Neutrophil (primary cell): ENCODE data around the gene VRK1.
A peak's percentile ranks its signal among the peaks of the same experiment; 100 is the strongest.

Experiments used
- H3K27ac ChIP-seq: fragments of 200-600 bp; sonication (generic); 2 replicates; pipeline ENCODE4 v1.5.1; 2016; ENCODE audit warnings: mild to moderate bottlenecking, moderate library complexity
- H3K27me3 ChIP-seq: fragments of 200-600 bp; sonication (generic); 2 replicates; pipeline ENCODE4 v1.6.0; 2016; ENCODE audit warnings: mild to moderate bottlenecking
- H3K36me3 ChIP-seq: fragments of 200-600 bp; sonication (generic); 2 replicates; pipeline ENCODE4 v1.5.1; 2017
- H3K4me1 ChIP-seq, 2 experiments: fragments of 200-600 bp in 1 of 2; sonication (generic) in 1 of 2; 1 replicate in 1 of 2; 2 replicates in 1 of 2; pipeline versions ENCODE4 v1.5.1 to v1.6.1; 2013 to 2016; ENCODE audit warnings: low read depth in 1 of 2, low read length in 1 of 2, mild to moderate bottlenecking in 1 of 2, moderate library complexity in 1 of 2; ENCODE audit not compliant: control insufficient read depth in 1 of 2, insufficient read depth in 1 of 2
- H3K4me3 ChIP-seq, 2 experiments: fragments of 200-600 bp in 1 of 2; sonication (generic) in 1 of 2; 1 replicate in 1 of 2; 2 replicates in 1 of 2; pipeline ENCODE4 v1.5.1; 2013 to 2016; ENCODE audit warnings: low read depth in 1 of 2, low read length in 1 of 2, mild to moderate bottlenecking in 1 of 2, moderate library complexity in 1 of 2
- H3K9me3 ChIP-seq: fragments of 200-600 bp; sonication (generic); 2 replicates; pipeline ENCODE4 v1.5.1; 2016
- TF ChIP-seq, protein P1 (sequence below): fragments of 200-600 bp; sonication (generic); IDR thresholded peaks from 2 replicates; pipeline ENCODE4 v1.5.1; 2016; ENCODE audit warnings: antibody characterized with exemption

Gene VRK1

DNA sequence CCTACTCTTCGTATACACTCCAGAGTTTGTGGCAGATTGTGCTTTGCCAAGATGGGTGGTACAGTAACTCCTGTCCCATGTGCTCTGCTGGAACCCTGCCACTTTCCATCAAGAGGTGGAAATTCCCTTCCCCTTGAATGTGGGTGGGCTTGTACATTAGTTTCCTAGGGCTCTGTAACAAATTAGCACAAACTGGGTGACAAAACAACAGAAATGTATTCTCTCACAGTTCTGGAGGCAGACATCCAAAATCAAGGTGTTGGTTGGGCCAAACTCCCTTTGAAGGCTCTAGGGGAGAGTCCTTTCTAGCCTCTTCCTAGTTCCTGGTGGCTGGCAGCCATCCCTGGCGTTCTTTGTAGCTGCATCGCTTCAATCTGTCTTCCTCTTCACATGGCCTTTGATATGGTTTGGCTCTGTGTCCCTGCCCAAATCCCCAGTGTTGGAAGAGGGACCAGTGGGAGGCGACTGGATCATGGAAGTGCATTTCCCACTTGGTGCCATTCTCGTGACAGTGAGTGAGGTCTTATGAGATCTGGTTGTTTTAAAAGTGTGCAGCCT is 117.5 kb downstream of the VRK1 start:
- H3K4me1 ChIP-seq, result peaks cover 2 to 9% of the 10 kb centered on the region in 2 experiments
- TF ChIP-seq, protein P1, sequence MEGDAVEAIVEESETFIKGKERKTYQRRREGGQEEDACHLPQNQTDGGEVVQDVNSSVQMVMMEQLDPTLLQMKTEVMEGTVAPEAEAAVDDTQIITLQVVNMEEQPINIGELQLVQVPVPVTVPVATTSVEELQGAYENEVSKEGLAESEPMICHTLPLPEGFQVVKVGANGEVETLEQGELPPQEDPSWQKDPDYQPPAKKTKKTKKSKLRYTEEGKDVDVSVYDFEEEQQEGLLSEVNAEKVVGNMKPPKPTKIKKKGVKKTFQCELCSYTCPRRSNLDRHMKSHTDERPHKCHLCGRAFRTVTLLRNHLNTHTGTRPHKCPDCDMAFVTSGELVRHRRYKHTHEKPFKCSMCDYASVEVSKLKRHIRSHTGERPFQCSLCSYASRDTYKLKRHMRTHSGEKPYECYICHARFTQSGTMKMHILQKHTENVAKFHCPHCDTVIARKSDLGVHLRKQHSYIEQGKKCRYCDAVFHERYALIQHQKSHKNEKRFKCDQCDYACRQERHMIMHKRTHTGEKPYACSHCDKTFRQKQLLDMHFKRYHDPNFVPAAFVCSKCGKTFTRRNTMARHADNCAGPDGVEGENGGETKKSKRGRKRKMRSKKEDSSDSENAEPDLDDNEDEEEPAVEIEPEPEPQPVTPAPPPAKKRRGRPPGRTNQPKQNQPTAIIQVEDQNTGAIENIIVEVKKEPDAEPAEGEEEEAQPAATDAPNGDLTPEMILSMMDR, result no peak
- no peaks in the 10 kb centered on the region for H3K27me3 ChIP-seq
- no peak overlapping the region for H3K27ac ChIP-seq
- H3K36me3 ChIP-seq, result no peaks in the 10 kb centered on the region
- H3K4me3 ChIP-seq, result no peak overlapping the region
- H3K9me3 ChIP-seq, result no peaks in the 10 kb centered on the region

DNA sequence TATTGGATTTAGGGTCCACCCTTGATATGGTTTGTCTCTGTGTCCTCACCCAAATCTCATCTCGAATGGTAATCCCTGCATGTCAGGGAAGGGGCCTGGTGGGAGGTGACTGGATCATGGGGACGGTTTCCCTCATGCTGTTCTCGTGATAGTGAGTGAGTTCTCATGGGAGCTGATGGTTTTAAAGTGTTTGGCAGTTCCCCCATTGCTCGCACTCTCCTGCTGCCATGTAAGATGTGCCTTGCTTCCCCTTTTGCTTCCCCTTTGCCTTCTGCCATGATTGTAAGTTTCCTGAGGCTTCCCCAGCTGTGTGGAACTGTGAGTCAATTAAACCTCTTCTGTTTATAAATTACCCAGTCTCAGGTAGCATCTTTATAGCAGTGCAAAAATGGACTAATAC is 118.3 kb downstream of the VRK1 start:
- Histone ChIP-seq H3K27me3 (no peaks in the 10 kb centered on the region), H3K9me3 (no peaks in the 10 kb centered on the region), H3K4me3 (no peak overlapping the region), H3K27ac (no peak overlapping the region), H3K4me1 (peaks cover 11 to 17% of the 10 kb centered on the region in 2 experiments), H3K36me3 (no peaks in the 10 kb centered on the region)
- TF ChIP-seq, protein P1, result no peak

DNA sequence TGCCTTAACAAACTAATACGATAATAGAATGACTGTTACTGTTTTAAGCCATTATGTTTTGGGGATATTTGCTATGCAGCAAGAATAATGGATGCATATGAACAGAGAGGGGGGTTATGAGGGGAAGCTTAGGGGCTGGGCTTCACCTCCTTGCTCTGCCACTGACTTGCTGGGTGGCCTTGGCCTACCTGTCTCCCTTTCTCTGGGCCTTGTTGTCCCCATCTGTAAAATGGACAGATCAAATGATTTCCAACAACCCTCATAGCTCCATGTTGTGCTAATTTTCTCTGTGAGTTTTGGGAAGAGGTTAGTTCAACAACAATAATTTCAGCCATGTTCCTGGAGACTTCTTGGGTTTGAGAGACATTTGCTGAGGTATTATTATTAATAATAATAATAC is 119.6 kb downstream of the VRK1 start:
- Histone ChIP-seq H3K36me3 (no peaks in the 10 kb centered on the region), H3K27me3 (no peaks in the 10 kb centered on the region), H3K4me1 (peaks cover 19 to 26% of the 10 kb centered on the region in 2 experiments), H3K4me3 (no peak overlapping the region), H3K9me3 (no peaks in the 10 kb centered on the region), H3K27ac (no peak overlapping the region)
- TF ChIP-seq, protein P1, result no peak

DNA sequence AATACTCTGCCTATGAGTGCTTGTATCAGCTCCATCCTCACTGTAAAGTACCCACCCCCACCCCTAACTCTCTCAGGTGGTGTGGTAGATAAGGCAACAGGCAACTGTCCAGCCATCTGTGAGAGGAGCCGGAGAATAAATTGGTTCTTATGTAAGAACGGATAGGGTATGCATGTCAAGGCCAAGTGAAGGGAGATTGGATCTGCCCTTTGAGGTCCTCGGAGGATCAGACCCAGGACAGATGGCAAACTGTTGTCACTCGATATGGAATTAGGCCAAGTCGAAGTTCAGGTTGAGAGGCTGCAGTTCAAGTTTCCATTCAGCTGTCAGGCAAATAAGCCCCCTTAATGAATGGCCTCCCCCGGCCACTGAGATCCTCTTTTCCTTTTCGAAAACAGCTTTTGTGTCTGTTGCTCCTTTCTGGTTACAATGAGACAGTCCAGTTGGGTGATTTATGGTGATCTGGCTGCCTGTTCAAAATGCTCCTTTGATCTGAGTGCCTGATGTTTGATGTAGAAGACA is 120.3 kb downstream of the VRK1 start:
- no peak overlapping the region for H3K27ac ChIP-seq
- H3K4me1 ChIP-seq, result peaks cover 19 to 23% of the 10 kb centered on the region in 2 experiments
- H3K27me3 ChIP-seq, result no peaks in the 10 kb centered on the region
- H3K4me3 ChIP-seq, result no peak overlapping the region
- H3K9me3 ChIP-seq, result no peaks in the 10 kb centered on the region
- TF ChIP-seq, protein P1, result no peak
- no peaks in the 10 kb centered on the region for H3K36me3 ChIP-seq

DNA sequence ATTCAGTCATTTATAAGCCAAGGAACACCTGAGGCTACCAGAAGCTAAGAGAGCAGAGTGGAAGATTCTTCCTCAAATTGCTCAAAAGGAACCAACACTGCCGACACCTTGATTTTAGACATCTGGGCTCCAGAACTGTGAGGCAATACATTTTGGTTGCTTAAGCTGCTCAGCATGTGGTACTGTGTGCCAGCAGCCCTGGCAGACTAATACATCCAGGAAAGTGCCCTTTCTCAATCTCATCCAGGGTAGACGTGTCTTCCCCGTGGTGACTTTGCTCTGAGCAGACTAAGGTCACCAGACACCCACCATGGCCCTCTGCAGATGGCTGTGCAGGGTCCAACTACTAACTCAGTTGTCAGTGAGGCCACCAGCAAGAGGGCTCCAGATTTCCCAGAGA is 122.8 kb downstream of the VRK1 start:
- Histone ChIP-seq H3K27me3 (no peaks in the 10 kb centered on the region), H3K4me3 (no peak overlapping the region), H3K27ac (peak overlapping the region; percentile 77), H3K36me3 (no peaks in the 10 kb centered on the region), H3K4me1 (peaks cover 19 to 23% of the 10 kb centered on the region in 2 experiments), H3K9me3 (no peaks in the 10 kb centered on the region)
- TF ChIP-seq, protein P1, result no peak
